H1 (cell line): ENCODE measurements around the gene BAIAP2. TPM values are rescaled to one million over a fixed set of nuclear protein-coding genes. Genes with fewer than 3 reads are reported as not detected.
"Not testable (repeated sequence)": the region's sequence is repeated elsewhere in the genome, so short reads cannot be mapped to it uniquely, and the experiment has no call there.

Experiments used
- CTCF ChIA-PET: fragments of 300-600 bp; sonication (Branson Sonifier 250); formaldehyde crosslinking; loops from one replicate; lab custom pipeline; 2021; ENCODE audit not compliant: partially characterized antibody; lab: Charles Lee
- POLR2A ChIA-PET: fragments of 300-600 bp; sonication (Branson Sonifier 250); formaldehyde crosslinking; loops from one replicate; lab custom pipeline; 2021; ENCODE audit warnings: inconsistent platforms; ENCODE audit not compliant: partially characterized antibody; lab: Charles Lee
- DNase-seq, 2 experiments: peaks; one replicate each; pipeline versions ENCODE4 v3.0.0 to v3.0.0-alpha.2; 2010 to 2022; ENCODE audit warnings: low spot score in 2 of 2, low read depth in 1 of 2, mixed read lengths in 1 of 2
- FAIRE-seq: peaks from 2 replicates; lab custom pipeline; 2011; peaks lifted over from hg19 to GRCh38; lab: Jason Lieb, UNC
- H2AFZ ChIP-seq: 2 replicates; pipeline ENCODE4 v1.8.1; 2012; ENCODE audit warnings: low read length, inconsistent platforms
- H2AK5ac ChIP-seq: 2 replicates; pipeline ENCODE4 v1.6.1; 2013; ENCODE audit warnings: low read depth, low read length
- H2BK120ac ChIP-seq: replicated peaks from 2 replicates; pipeline ENCODE3; 2013; ENCODE audit warnings: low read depth, low read length, inconsistent platforms
- H2BK12ac ChIP-seq: 2 replicates; pipeline ENCODE4 v1.6.1; 2013; ENCODE audit warnings: low read depth, low read length
- H2BK15ac ChIP-seq: 2 replicates; pipeline ENCODE4 v1.6.1; 2013; ENCODE audit warnings: low read length
- H2BK20ac ChIP-seq: 2 replicates; pipeline ENCODE4 v1.6.1; 2013; ENCODE audit warnings: low read length
- H2BK5ac ChIP-seq: 2 replicates; pipeline ENCODE4 v1.6.1; 2013; ENCODE audit warnings: low read depth, low read length
- H3K14ac ChIP-seq: 2 replicates; pipeline ENCODE4 v1.6.1; 2013; ENCODE audit warnings: inconsistent platforms; ENCODE audit not compliant: insufficient read length
- H3K18ac ChIP-seq: 2 replicates; pipeline ENCODE4 v1.6.1; 2013; ENCODE audit warnings: low read length; ENCODE audit errors: extremely low read depth
- H3K23ac ChIP-seq: 2 replicates; pipeline ENCODE4 v1.6.1; 2013; ENCODE audit warnings: inconsistent platforms; ENCODE audit not compliant: insufficient read length
- H3K23me2 ChIP-seq: 2 replicates; pipeline ENCODE4 v1.6.1; 2013; ENCODE audit warnings: low read depth, low read length
- H3K27ac ChIP-seq: 2 replicates; pipeline ENCODE4 v1.6.1; 2011; ENCODE audit warnings: low read depth, low read length, inconsistent platforms
- H3K27me3 ChIP-seq, 4 experiments: replicated peaks in 1 of 4; 1 replicate in 1 of 4; 2 replicates in 3 of 4; pipeline versions ENCODE4 v1.6.1 to v1.8.1; 2011 to 2013; ENCODE audit warnings: low read length in 3 of 4, mild to moderate bottlenecking in 3 of 4, inconsistent platforms in 2 of 4, mixed read lengths in 2 of 4, moderate library complexity in 1 of 4; ENCODE audit not compliant: control insufficient read depth in 3 of 4, insufficient read depth in 3 of 4; ENCODE audit errors: extremely low read depth in 1 of 4
- H3K36me3 ChIP-seq, 4 experiments: 2 replicates each; pipeline versions ENCODE4 v1.6.1 to v1.8.1; 2011 to 2013; ENCODE audit warnings: mild to moderate bottlenecking in 4 of 4, low read length in 3 of 4, moderate library complexity in 2 of 4, control low read depth in 1 of 4, inconsistent platforms in 1 of 4; ENCODE audit not compliant: insufficient read depth in 4 of 4, control insufficient read depth in 2 of 4
- H3K4ac ChIP-seq: replicated peaks from 2 replicates; pipeline ENCODE3; 2013; ENCODE audit warnings: low read length, low read depth, mixed read lengths, inconsistent platforms; ENCODE audit not compliant: insufficient read length
- H3K4me1 ChIP-seq, 4 experiments: replicated peaks in 1 of 4; 1 replicate in 1 of 4; 2 replicates in 3 of 4; pipeline versions ENCODE4 v1.6.1 to v1.8.1; 2011 to 2013; ENCODE audit warnings: low read length in 3 of 4, inconsistent platforms in 2 of 4, mixed read lengths in 1 of 4; ENCODE audit not compliant: insufficient read depth in 4 of 4, control insufficient read depth in 3 of 4
- H3K4me2 ChIP-seq, 2 experiments: 2 replicates each; pipeline versions ENCODE4 v1.6.1 to v1.8.1; 2011 to 2013; ENCODE audit warnings: low read depth in 2 of 2, low read length in 2 of 2, control low read depth in 1 of 2, inconsistent platforms in 1 of 2, mild to moderate bottlenecking in 1 of 2; ENCODE audit not compliant: insufficient read depth in 1 of 2
- H3K4me3 ChIP-seq, 4 experiments: fragments of 200-600, 300-600 bp in 1 of 4; sonication (generic), shearing (Covaris generic), sonication (Bioruptor Twin) in 1 of 4; 2 replicates each; pipeline versions ENCODE4 v1.5.1 to v1.8.1; 2011 to 2016; ENCODE audit warnings: low read length in 4 of 4, low read depth in 3 of 4, control low read depth in 2 of 4, inconsistent platforms in 2 of 4, mild to moderate bottlenecking in 2 of 4, mixed read lengths in 1 of 4, moderate library complexity in 1 of 4; ENCODE audit not compliant: insufficient read depth in 2 of 4; ENCODE audit errors: extremely low read depth in 1 of 4
- H3K56ac ChIP-seq: replicated peaks from 2 replicates; pipeline ENCODE3; 2013; ENCODE audit warnings: low read depth, mild to moderate bottlenecking, mixed read lengths, low read length, inconsistent platforms; ENCODE audit not compliant: insufficient read length
- H3K79me1 ChIP-seq: 2 replicates; pipeline ENCODE4 v1.6.1; 2013; ENCODE audit warnings: low read depth, low read length, control low read depth
- H3K79me2 ChIP-seq, 2 experiments: 2 replicates each; pipeline versions ENCODE4 v1.6.1 to v1.8.1; 2012 to 2013; ENCODE audit warnings: low read length in 2 of 2, mild to moderate bottlenecking in 2 of 2, inconsistent platforms in 1 of 2; ENCODE audit not compliant: insufficient read depth in 2 of 2, control insufficient read depth in 1 of 2
- H3K9ac ChIP-seq, 4 experiments: replicated peaks in 1 of 4; 1 replicate in 1 of 4; 2 replicates in 3 of 4; pipeline versions ENCODE4 v1.6.1 to v1.8.1; 2011 to 2013; ENCODE audit warnings: low read depth in 3 of 4, low read length in 3 of 4, control low read depth in 2 of 4, mild to moderate bottlenecking in 2 of 4, moderate library complexity in 2 of 4, inconsistent platforms in 1 of 4; ENCODE audit errors: extremely low read depth in 1 of 4
- H3K9me3 ChIP-seq, 2 experiments: 2 replicates each; pipeline versions ENCODE4 v1.6.1 to v1.8.1; 2012 to 2013; ENCODE audit warnings: mild to moderate bottlenecking in 2 of 2, moderate library complexity in 2 of 2, control low read depth in 1 of 2, inconsistent platforms in 1 of 2, low read depth in 1 of 2, low read length in 1 of 2, mixed read lengths in 1 of 2; ENCODE audit not compliant: insufficient read depth in 2 of 2
- H4K20me1 ChIP-seq, 2 experiments: replicated peaks in 1 of 2; 2 replicates each; pipeline versions ENCODE3 to v1.8.1; 2011 to 2013; ENCODE audit warnings: inconsistent platforms in 2 of 2, low read length in 2 of 2, mild to moderate bottlenecking in 1 of 2; ENCODE audit not compliant: insufficient read depth in 2 of 2, control insufficient read depth in 1 of 2
- H4K5ac ChIP-seq: 2 replicates; pipeline ENCODE4 v1.6.1; 2013; ENCODE audit warnings: low read length, low read depth, mixed read lengths, inconsistent platforms; ENCODE audit not compliant: insufficient read length
- H4K8ac ChIP-seq: 2 replicates; pipeline ENCODE4 v1.8.0; 2013; ENCODE audit warnings: mild to moderate bottlenecking, moderate library complexity, low read length, inconsistent platforms; ENCODE audit not compliant: insufficient read depth; ENCODE audit errors: extremely low read depth
- H4K91ac ChIP-seq: replicated peaks from 2 replicates; pipeline ENCODE3; 2013; ENCODE audit warnings: low read length, mixed read lengths, inconsistent platforms; ENCODE audit not compliant: insufficient read length
- WGBS, 2 experiments: shearing (Covaris generic) in 1 of 2; methylation state at CpG; one replicate each; pipeline versions ENCODE4 v1.1.6 to v1.1.7; 2013 to 2015; ENCODE audit warnings: low lambda C conversion rate in 2 of 2, mixed read lengths in 2 of 2, inconsistent platforms in 1 of 2, low coverage in 1 of 2, missing lambda C conversion rate in 1 of 2; ENCODE audit not compliant: insufficient replicate concordance in 2 of 2, insufficient coverage in 1 of 2, insufficient read length in 1 of 2; ENCODE audit errors: extremely low coverage in 1 of 2, missing lambda C conversion rate in 1 of 2; 5-methylcytosine and 5-hydroxymethylcytosine counted together
- polyA plus RNA-seq, 7 experiments: library from polyadenylated mRNA; depleted of rRNA in 3 of 7; stranded (reverse) in 5 of 7; unstranded in 2 of 7; fragments of >200 nt in 5 of 7; fragments of 200-250 nt in 2 of 7; gene quantifications; 1 replicate in 5 of 7; 2 replicates in 1 of 7; 4 replicates in 1 of 7; pipeline versions ENCODE4 v1.2.1 to v1.2.3, GENCODE V29; 2011 to 2013; ENCODE audit warnings: missing spikeins in 2 of 7, mixed read lengths in 2 of 7
- total RNA-seq: library from RNA; stranded (reverse); fragmentation: NEBNext Ultra II Directional; extraction: Animal tissue kit (Norgen Biotek cat#: 25700); gene quantifications from 2 replicates; pipeline ENCODE4 v1.2.1, GENCODE V29; 2021

Gene BAIAP2
- total and polyA plus RNA-seq, 2 of the 8 experiments (the other 6 are each of a cell fraction or from before 2014, with no cell fraction given), result 10.0 to 22.8 TPM

- H2BK15ac ChIP-seq, H3K9me3 ChIP-seq, H2BK12ac ChIP-seq, H4K91ac ChIP-seq, H3K4me3 ChIP-seq, H3K79me2 ChIP-seq, H3K27me3 ChIP-seq, H4K8ac ChIP-seq, H3K18ac ChIP-seq, H3K56ac ChIP-seq, H2BK120ac ChIP-seq, H2AFZ ChIP-seq, H3K23me2 ChIP-seq, H2BK20ac ChIP-seq, FAIRE-seq, H2BK5ac ChIP-seq, H3K4ac ChIP-seq, H3K4me2 ChIP-seq, H3K23ac ChIP-seq, H2AK5ac ChIP-seq, H3K9ac ChIP-seq, H3K27ac ChIP-seq, H3K14ac ChIP-seq, H4K5ac ChIP-seq, H3K36me3 ChIP-seq, DNase-seq, H3K4me1 ChIP-seq: not testable (repeated sequence)
- Histone ChIP-seq H4K20me1 (peaks cover 0 to 15% of the 10 kb centered on the region in 2 experiments), H3K79me1 (peaks cover 11% of the 10 kb centered on the region)
- ChIA-PET CTCF (interaction anchor here (0.6 to 7.0 kb wide), 9 partner anchors 12 to 123 kb away, joined by 3 to 35 read pairs (median 4); no protein-coding TSS in a partner anchor), POLR2A (interaction anchor here (1.7 kb wide), 1 partner anchor 10 kb away, joined by 5 read pairs; no protein-coding TSS in a partner anchor)
- WGBS, 2 experiments, result 84% methylated on average over 27 of the region's 45 CpGs; no CpG with 5 or more reads in 1 of the 2 experiments
These were observed 43.3 kb downstream of the BAIAP2 start for GRCh38 chr17:81078026-81078913.
